Retinal pigment epithelial cell (primary cell): ENCODE measurements around the gene RUNX1.

Experiments used
- DNase-seq: peaks from one replicate; pipeline ENCODE4 v3.0.0-alpha.2; 2010; ENCODE audit warnings: low read depth
- H3K4me3 ChIP-seq: 2 replicates; pipeline ENCODE4 v1.5.1; 2011; ENCODE audit warnings: mild to moderate bottlenecking, low read length, control low read depth, moderate library complexity
- TF ChIP-seq, protein P1 (sequence below): conservative IDR thresholded peaks from 2 replicates; pipeline ENCODE4 v1.5.1; 2011; ENCODE audit warnings: low read depth, low read length, control low read depth, inconsistent platforms

The RUNX1 gene

DNA sequence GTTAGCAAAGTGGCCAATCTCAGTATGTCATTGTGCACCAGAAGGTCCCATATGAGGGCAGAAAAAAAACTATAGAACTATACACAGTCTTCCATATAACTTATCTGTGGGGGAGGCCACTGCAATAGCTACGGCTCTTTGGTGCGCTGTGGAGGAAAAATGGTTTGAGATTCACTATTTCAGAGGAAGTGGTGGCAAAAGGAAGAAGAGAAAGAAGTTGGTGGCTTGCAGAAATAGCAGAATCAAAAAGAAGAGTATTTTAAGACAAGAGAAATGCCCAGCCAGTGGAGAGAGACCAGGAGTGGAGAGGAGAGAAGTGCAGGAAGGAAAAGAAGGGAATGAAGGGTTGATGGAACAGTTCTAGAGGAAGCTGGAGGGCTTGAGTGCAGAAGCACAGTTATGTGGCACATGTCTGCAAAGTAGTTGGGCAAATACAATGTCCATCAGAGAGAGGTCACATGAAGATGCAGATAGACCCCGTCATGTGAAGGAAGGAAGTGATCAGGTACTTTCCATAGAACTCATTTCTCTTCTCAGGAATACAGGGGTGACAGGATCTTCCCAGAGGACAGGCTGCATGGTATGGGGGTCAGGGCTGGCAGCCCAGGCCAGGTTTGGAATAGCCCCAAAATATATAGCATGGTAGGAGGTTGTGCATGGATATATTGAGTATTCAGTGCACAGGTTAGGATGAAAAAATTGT is 64.6 kb downstream of the RUNX1 start:
- no peak overlapping the region for H3K4me3 ChIP-seq
- TF ChIP-seq, protein P1, sequence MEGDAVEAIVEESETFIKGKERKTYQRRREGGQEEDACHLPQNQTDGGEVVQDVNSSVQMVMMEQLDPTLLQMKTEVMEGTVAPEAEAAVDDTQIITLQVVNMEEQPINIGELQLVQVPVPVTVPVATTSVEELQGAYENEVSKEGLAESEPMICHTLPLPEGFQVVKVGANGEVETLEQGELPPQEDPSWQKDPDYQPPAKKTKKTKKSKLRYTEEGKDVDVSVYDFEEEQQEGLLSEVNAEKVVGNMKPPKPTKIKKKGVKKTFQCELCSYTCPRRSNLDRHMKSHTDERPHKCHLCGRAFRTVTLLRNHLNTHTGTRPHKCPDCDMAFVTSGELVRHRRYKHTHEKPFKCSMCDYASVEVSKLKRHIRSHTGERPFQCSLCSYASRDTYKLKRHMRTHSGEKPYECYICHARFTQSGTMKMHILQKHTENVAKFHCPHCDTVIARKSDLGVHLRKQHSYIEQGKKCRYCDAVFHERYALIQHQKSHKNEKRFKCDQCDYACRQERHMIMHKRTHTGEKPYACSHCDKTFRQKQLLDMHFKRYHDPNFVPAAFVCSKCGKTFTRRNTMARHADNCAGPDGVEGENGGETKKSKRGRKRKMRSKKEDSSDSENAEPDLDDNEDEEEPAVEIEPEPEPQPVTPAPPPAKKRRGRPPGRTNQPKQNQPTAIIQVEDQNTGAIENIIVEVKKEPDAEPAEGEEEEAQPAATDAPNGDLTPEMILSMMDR = no peak
- no peak for DNase-seq

DNA sequence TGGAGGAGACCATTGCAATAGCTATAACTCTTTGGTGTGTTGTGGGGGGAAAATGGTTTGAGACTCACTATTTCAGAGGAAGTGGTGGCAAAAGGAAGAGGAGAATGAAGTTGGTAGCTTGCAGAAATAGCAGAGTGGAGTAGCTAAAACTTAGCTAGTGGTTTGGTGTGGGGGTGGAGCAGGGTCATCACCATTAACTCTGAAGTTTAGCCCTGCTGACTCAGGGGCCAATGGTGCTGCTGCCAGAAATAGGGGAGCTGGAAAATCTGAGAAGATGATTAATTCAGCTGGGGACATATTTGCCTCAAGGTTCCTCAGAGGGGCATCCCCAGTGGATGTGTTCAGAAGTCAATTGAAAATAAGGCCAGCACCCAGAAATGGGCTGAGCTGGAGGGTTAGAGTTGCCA is 65.4 kb downstream of the RUNX1 start:
- DNase-seq = no peak
- TF ChIP-seq, protein P1 = no peak
- no peak overlapping the region for H3K4me3 ChIP-seq

DNA sequence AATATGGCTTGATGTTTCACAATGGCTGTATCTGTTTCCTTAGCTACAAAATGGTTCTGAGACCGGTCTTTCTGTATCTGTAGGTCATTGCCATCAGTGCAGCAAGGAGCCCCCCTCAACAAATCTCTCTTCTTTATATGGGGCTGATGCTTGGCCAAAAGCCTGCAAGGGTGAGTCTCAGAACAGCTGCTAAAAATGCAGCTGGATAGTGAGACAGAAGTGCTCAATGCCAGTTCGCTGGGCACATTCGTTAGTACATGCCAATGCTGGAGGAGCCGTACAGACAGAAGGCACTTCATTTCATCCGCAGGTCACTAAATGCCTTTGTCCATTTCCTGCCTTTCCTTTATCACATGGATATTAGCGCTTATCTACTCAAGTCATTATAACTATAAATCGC is 67.3 kb downstream of the RUNX1 start:
- no peak for DNase-seq
- no peak overlapping the region for H3K4me3 ChIP-seq
- TF ChIP-seq, protein P1 = no peak

DNA sequence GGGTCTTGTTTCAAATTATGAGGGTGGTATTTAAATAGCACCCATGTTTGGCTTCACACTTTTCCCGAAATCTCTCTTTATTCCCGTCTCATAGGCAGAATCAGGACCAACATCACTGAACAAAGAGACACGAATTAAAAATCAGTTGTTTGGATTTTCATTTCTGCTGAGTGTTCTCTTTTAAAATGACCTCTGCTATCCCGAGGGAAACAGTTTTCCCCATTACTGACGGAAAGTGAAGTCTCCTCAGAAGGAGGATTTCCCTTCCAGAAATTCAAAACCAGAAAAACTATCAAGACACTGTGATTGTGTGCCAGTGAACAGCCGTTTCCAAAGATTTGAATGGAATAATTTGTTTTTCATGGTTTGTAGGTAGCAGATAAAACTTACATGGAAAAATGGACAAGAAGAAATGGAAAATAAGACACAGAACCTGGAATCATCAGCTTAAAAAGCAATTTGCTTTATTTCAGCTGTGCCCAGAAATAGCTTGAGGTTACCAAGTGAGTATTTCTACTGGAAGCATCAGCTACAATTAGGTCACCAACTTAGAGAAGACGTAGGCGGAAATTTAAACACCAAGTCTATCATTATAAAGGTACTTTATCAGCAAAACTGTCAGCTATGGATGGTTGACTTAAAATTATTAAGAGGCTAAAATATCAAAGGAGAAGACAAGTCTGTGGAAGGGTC is 68.5 kb downstream of the RUNX1 start:
- TF ChIP-seq, protein P1 = no peak
- DNase-seq = no peak
- H3K4me3 ChIP-seq = no peak overlapping the region

DNA sequence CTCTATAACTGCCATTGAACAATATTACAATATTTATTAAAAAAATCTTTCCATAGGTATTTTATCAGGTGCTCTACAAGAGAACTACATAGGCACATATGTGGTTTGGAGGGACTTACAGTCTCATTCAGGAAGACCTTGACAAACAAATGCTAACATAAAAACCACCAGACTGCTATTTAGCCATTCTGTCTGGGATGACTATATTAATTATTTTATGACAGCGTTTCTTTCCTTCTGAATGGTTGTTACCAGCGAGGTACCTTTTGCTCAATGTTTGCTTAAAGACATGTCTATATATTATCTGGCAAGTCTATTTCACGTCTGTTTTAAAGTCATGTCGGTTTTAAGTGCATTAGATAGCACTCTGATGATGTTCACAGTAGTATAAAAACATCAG is 69.7 kb downstream of the RUNX1 start:
- DNase-seq = no peak
- TF ChIP-seq, protein P1 = no peak
- H3K4me3 ChIP-seq = no peak overlapping the region

DNA sequence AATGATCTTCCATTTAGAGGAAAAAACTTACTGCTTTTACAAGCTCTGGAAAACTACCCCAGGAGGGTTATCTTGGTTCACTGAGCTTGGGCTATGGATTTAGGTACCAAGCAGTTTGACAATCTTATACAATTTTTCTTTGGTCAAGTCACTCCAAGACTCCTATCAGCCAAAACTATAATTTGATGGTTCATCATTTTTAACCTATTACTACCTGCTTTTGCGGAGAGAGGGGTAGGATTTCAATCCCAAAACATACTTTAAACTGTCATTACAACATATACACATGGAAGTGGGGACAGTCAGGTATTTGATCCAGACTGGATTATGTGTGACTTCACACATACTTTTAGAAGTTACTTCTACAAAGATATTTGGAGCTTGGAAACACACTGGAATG is 71.8 kb downstream of the RUNX1 start:
- no peak overlapping the region for H3K4me3 ChIP-seq
- DNase-seq = no peak
- TF ChIP-seq, protein P1 = no peak
